Measurements from ENCODE around the gene ALKBH7. TPM values are rescaled to one million over a fixed set of nuclear protein-coding genes. Genes with fewer than 3 reads are reported as not detected.
"Not testable (repeated sequence)": the region's sequence is repeated elsewhere in the genome, so short reads cannot be mapped to it uniquely, and the experiment has no call there.

The ALKBH7 gene
- total and polyA plus RNA-seq, 12 donors, result 108 to 221 (median 168) TPM

DNA sequence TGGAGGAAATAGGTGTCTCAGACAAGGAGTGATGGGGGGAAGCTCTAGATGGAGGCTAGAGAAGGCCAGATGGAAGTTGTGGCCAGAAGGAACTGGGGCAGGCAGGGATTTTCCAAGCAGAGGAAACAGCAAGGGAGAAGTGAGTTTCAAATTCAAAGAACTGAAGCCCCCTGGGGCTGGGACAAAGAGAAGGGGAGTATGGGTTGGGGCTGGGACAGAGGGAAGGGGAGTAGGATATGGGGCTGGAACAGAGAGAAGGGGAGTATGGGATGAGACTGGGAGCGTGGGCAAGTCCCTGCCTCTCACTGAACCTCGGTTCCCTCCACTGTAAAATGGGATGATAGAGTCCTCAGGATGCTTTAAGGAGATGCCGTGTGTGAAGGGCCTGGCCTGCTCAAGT lies 22.2 kb downstream of the ALKBH7 start:
- DNase-seq (no peak), ATAC-seq (no peak)
- peaks cover 0 to 19% (median 12%) of the 10 kb centered on the region in 9 donors for H3K4me1 ChIP-seq
- peaks cover 0 to 21% (median under 1%) of the 10 kb centered on the region in 9 donors for H3K36me3 ChIP-seq
- WGBS, 2 donors, result 85 to 88% methylated on average over 3 of the region's 3 CpGs
- no peak overlapping the region for H3K4me3 ChIP-seq
- intact Hi-C loops (cut with DNase I), result no loop called here
- no peaks in the 10 kb centered on the region for H3K27me3 ChIP-seq
- H3K27ac ChIP-seq, result no peak overlapping the region
- H3K9me3 ChIP-seq, result no peaks in the 10 kb centered on the region
- TF ChIP-seq, protein P1, sequence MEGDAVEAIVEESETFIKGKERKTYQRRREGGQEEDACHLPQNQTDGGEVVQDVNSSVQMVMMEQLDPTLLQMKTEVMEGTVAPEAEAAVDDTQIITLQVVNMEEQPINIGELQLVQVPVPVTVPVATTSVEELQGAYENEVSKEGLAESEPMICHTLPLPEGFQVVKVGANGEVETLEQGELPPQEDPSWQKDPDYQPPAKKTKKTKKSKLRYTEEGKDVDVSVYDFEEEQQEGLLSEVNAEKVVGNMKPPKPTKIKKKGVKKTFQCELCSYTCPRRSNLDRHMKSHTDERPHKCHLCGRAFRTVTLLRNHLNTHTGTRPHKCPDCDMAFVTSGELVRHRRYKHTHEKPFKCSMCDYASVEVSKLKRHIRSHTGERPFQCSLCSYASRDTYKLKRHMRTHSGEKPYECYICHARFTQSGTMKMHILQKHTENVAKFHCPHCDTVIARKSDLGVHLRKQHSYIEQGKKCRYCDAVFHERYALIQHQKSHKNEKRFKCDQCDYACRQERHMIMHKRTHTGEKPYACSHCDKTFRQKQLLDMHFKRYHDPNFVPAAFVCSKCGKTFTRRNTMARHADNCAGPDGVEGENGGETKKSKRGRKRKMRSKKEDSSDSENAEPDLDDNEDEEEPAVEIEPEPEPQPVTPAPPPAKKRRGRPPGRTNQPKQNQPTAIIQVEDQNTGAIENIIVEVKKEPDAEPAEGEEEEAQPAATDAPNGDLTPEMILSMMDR (IDR thresholded peaks at IDR 0.05), result no peak

DNA sequence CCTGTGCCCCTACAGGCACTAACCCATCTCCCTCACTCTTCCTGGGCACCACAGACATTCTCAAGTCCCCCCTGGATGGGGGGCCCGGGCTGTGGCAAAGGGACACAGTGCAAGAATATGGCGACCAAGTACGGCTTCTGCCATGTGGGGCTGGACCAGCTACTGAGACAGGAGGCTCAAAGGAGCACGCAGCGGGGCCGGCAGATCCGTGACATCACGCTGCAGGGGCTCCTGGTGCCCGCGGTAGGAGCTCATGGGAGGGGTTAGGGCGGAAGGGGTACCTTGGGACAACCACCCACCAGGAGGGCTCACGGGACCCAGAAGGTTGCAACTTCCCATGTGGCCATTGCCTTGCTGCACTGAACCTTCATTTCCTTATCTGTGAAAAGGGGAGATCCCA lies 23.7 kb downstream of the ALKBH7 start:
- no peaks in the 10 kb centered on the region for H3K9me3 ChIP-seq
- 88 to 92% methylated on average over 12 of the region's 12 CpGs for WGBS, 2 donors
- DNase-seq, result no peak
- peaks cover 0 to 19% (median 12%) of the 10 kb centered on the region in 9 donors for H3K4me1 ChIP-seq
- ATAC-seq, result no peak
- peaks cover 0 to 7% (median 0%) of the 10 kb centered on the region in 9 donors for H3K36me3 ChIP-seq
- TF ChIP-seq, protein P1 (IDR thresholded peaks at IDR 0.05), result no peak
- no peaks in the 10 kb centered on the region for H3K27me3 ChIP-seq
- H3K27ac ChIP-seq, result no peak overlapping the region
- no peak overlapping the region for H3K4me3 ChIP-seq
- intact Hi-C loops (cut with DNase I), result no loop called here

DNA sequence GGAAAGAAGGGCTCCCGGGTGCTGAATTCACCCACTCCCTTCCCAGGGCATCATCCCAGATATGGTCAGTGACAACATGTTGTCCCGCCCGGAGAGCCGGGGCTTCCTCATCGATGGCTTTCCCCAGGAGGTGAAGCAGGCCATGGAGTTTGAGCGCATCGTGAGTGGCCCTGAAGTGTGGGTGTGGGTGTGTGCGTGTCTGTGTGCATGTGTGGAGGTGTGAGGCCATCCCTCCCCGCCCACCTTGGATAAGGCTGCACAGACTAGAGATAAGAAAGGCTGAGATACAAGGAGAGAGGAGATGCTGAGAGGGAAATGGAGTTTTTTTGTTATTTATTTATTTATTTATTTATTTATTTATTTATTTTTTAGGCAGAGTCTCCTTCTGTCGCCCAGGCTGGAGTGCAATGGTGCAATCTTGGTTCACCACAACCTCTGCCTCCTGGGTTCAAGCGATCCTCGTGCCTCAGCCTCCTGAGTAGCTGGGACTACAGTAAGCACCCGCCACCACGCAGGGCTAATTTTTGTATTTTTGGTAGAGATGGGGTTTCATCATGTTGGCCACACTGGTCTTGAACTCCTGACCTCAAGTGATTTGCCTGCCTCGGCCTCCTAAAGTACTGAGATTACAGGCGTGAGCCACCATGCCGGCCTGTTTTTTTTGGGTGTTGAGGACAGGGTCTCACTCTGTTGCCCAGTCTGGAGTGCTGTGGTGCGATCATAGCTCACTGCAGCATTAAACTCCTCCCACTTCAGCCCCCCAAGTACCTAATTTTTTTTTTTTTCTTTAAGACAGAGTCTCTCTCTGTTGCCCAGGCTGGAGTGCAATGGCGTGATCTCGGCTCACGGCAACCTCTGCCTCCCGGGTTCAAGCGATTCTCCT lies 27.7 kb downstream of the ALKBH7 start:
- intact Hi-C loops (cut with DNase I); ATAC-seq; DNase-seq; H3K4me3 ChIP-seq; H3K27ac ChIP-seq; H3K4me1 ChIP-seq; H3K36me3 ChIP-seq; H3K27me3 ChIP-seq; H3K9me3 ChIP-seq: not testable (repeated sequence)
- WGBS, 2 donors, result 89 to 93% methylated on average over 23 of the region's 23 CpGs

DNA sequence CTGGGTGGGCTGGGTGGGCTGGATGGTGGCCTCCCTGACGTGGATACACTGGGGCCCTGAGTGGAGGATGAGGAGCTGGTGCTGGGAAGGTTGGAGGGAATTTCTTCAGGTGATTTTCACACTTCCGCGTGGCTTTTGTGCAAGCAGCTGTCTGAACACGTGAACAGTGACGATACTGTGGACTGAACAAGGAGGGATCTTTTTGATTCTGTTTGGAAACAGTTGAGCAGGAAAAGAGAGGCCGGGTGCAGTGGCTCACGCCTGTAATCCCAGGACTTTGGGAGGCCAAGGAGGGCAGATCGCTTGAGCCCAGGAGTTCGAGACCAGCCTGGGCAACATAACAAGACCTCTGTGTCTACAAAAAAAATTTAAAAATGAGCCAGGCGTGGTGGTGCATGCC lies 29.5 kb downstream of the ALKBH7 start:
- no peaks in the 10 kb centered on the region for H3K27me3 ChIP-seq

More for the DNA sequence above, 29.5 kb downstream of the ALKBH7 start:
- Histone ChIP-seq H3K36me3 (no peaks in the 10 kb centered on the region), H3K4me1 (no peaks in the 10 kb centered on the region), H3K4me3 (no peak overlapping the region), H3K9me3 (no peaks in the 10 kb centered on the region), H3K27ac (no peak overlapping the region)
- no peak for DNase-seq
- no peak for ATAC-seq
- TF ChIP-seq, protein P1 (IDR thresholded peaks at IDR 0.05), result no peak
- intact Hi-C loops (cut with DNase I), result no loop called here
- WGBS, 2 donors, result 92% methylated on average over 10 of the region's 10 CpGs

Measured in heart right ventricle (tissue), 16 donors.